Activated CD8-positive, alpha-beta memory T cell treated with anti-CD3 and anti-CD28 coated beads, Interleukin-2, amount 50 U/mL, for 48 hours (primary cell): Measurements from ENCODE around the gene TAS2R40.

Experiments
- DNase-seq: peaks from one replicate; pipeline ENCODE4 v3.0.0-alpha.2; 2020

The TAS2R40 gene

GRCh38 chr7:143225047-143225446, 3.2 kb downstream of the TAS2R40 start:
- no peak for DNase-seq

DNA sequence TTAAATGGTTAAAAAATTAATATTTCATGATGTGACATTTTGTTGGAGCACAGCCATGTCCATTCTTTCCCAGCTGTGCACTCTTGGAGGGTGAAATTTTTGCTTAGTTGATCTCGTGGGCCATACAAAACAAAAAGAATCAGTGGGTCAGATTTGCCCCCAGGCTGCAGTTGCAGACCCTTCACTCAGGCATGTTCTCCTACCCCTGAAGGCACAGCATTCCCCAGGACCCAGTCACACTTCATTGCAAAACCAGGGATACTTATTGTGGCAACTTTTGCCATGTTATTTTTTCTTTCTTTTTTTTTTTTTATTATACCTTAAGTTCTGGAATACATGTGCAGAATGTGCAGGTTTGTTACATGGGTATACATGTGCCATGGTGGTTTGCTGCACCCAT, 6.0 kb downstream of the TAS2R40 start:
- no peak for DNase-seq

- no peak for DNase-seq
These were observed 7.4 kb downstream of the TAS2R40 start for GRCh38 chr7:143229054-143229790.

GRCh38 chr7:143230602-143231457, 9.0 kb downstream of the TAS2R40 start:
- DNase-seq: no peak

GRCh38 chr7:143233816-143234532, 12.1 kb downstream of the TAS2R40 start:
- no peak for DNase-seq

DNA sequence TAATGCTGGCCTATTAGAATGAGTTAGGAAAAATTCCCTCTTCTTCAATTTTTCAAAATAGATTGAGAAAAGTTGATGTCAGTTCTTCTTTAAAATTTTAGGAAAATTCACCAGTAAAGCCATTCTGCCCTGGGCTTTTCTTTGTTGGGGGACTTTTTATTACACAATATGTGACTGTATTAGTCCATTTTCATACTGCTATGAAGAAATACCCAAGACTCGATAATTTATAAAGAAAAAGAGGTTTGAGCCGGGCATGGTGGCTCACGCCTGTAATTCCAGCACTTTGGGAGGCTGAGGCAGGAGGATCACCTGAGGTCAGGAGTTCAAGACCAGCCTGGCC, 12.7 kb downstream of the TAS2R40 start:
- no peak for DNase-seq

GRCh38 chr7:143235561-143235960, 13.7 kb downstream of the TAS2R40 start:
- no peak for DNase-seq

DNA sequence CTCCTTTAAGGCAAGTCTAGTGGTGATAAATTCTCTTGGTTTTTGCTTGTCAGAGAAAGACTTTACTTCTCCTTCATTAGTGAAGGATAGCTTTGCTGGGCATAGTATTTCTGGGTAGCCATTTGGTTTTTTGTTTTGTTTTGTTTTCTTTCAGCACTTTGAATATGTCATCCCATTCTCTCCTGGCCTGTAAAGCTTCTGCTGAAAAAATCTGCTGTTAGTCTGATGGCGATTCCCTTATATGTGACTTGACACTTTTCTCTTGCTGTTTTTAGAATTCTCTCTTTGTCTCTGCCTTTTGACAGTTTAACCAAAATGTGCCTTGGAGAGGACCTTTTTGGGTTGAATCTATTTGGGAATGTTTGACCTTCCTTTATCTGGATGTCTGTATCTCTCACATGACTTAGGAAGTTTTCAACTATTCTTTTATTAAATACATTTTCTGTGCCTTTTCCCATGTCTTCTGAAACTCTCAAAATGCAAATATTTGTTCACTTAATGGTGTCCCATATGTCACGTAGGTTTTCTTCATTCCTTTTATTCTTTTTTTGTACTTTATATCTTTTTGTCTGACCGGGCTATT, 14.7 kb downstream of the TAS2R40 start:
- no peak for DNase-seq

- DNase-seq: no peak
These were observed 15.5 kb downstream of the TAS2R40 start for GRCh38 chr7:143237366-143237765.

- no peak for DNase-seq
These were observed 16.6 kb downstream of the TAS2R40 start for GRCh38 chr7:143238289-143238980.

GRCh38 chr7:143239813-143240212, 18.0 kb downstream of the TAS2R40 start:
- no peak for DNase-seq

GRCh38 chr7:143240291-143241168, 18.7 kb downstream of the TAS2R40 start:
- DNase-seq: no peak

DNA sequence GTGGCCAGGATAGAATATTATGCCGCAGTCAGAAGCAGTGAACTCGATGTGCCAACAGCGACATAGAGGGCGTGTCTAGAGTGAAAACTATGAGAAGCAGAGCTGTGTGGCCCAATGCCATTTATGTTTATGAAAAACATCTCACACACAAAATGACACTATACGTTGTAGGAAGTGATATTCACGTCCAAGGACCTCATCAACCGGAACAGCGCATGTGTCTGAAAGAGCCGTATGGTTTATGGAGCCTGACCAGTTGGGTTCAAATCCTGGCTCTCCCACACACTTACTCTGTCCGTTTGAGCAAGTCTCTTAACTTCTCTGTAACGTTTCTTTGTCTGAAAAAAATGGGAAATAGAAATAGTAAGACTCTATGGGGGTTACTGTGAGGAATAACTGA, 20.5 kb downstream of the TAS2R40 start:
- DNase-seq: no peak

- no peak for DNase-seq
These were observed 21.3 kb downstream of the TAS2R40 start for GRCh38 chr7:143243111-143243510.

- no peak for DNase-seq
These were observed 21.8 kb downstream of the TAS2R40 start for GRCh38 chr7:143243614-143244013.

- DNase-seq: no peak
These were observed 22.5 kb downstream of the TAS2R40 start for GRCh38 chr7:143244321-143244720.

- no peak for DNase-seq
These were observed 23.3 kb downstream of the TAS2R40 start for GRCh38 chr7:143245123-143245522.

- DNase-seq: no peak
These were observed 25.5 kb downstream of the TAS2R40 start for GRCh38 chr7:143247372-143247771.

DNA sequence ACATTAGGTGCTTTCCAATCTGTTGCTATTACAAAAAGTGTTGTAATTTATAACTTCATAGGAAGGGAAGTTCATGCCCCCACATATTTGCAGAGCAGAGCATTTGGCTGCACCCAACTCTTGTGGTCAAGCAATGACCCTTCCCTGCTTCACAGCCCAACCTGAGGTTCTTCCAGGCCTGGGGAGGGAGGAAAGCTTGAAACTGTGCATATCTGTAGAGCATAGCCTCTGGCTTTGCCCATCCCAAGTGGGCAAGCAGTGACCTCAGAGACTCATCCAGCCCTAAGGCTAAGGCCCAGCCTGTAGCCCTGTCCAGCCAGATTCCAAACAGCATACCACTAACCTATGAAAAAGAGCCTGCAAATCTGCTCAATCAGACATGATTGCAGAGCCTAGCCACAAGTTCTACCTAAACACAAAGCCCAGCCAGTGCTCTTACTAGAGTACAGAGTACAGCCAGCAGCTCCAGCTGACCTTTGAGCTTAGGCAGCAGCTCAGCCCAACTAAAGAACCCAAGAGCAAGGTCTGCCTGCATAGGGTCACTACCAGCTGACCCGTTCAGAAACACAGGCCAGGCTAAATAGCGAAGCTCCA, 27.0 kb downstream of the TAS2R40 start:
- DNase-seq: no peak

DNA sequence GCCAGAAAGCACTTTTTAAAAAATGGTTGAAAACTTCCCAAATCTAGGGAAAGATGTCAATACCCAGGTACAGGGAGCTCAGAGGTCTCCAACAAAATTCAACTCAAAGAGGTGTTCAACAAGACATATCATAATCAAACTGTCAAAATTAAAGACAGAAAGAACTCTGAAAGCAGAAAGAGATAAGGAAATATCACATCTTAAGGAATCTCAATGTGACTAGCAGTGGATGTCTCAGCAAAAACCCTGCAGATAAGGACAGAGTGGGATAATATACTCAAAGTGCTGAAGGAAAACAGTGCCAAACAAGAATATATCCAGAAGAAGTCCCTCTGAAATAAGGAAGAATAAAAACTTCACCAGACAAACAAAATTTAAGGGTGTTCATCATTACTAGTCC, 28.4 kb downstream of the TAS2R40 start:
- no peak for DNase-seq

DNA sequence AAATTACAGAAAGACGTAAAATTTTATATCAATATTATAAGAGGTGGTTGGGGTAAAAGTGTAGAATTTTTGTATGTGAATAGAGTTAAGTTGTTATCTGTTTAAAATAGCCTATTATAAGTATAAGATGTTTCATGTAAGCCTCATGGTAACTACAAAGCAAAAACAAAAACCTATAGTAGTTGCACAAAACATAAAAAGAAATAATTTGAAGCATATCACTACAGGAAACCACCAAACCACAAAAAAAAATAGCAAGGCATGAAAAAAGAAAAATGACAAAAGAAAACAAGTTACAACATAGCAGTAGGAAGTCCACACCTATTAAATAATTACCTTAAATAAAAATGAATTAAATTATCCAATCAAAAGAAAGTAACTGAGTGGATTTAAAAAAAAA, 29.0 kb downstream of the TAS2R40 start:
- no peak for DNase-seq
